ENCODE data around the gene NUDCD3.

NUDCD3 gene

GRCh38 chr7:44416941-44417340 is 73.5 kb downstream of the NUDCD3 start:
- no peak overlapping the region for H3K9ac ChIP-seq (ENCODE audit: insufficient read length)
- no peak overlapping the region for H3K27ac ChIP-seq
- no peak for DNase-seq (ENCODE audit: low read depth, low spot score)
- H3K36me3 ChIP-seq (ENCODE audit: insufficient read depth, low read length) = peaks cover 9% of the 10 kb centered on the region
- H3K9me3 ChIP-seq (ENCODE audit: low read depth, low read length) = no peaks in the 10 kb centered on the region
- no peak overlapping the region for H3K4me3 ChIP-seq
- TF ChIP-seq EZH2 (IDR thresholded peaks at IDR 0.05) = no peak
- no peak for TF ChIP-seq POLR2AphosphoS5 (IDR thresholded peaks at IDR 0.05; ENCODE audit: borderline replicate concordance, low read depth, low read length)
- no peak for TF ChIP-seq FOXP2 (optimal IDR thresholded peaks at IDR 0.05; ENCODE audit: control extremely low read depth, extremely low read length, insufficient read depth)

GRCh38 chr7:44415510-44415909 is 74.9 kb downstream of the NUDCD3 start:
- Histone ChIP-seq H3K9ac (ENCODE audit: insufficient read length) (no peak overlapping the region), H3K4me3 (no peak overlapping the region), H3K9me3 (ENCODE audit: low read depth, low read length) (no peaks in the 10 kb centered on the region), H3K27ac (no peak overlapping the region), H3K36me3 (ENCODE audit: insufficient read depth, low read length) (peaks cover 23% of the 10 kb centered on the region)
- TF ChIP-seq POLR2AphosphoS5 (IDR thresholded peaks at IDR 0.05; ENCODE audit: borderline replicate concordance, low read depth, low read length) (no peak), FOXP2 (optimal IDR thresholded peaks at IDR 0.05; ENCODE audit: control extremely low read depth, extremely low read length, insufficient read depth) (no peak), EZH2 (IDR thresholded peaks at IDR 0.05) (no peak)
- DNase-seq (ENCODE audit: low read depth, low spot score) = no peak

- Histone ChIP-seq H3K4me3 (no peak overlapping the region), H3K36me3 (ENCODE audit: insufficient read depth, low read length) (peaks cover 25% of the 10 kb centered on the region), H3K9ac (ENCODE audit: insufficient read length) (no peak overlapping the region), H3K9me3 (ENCODE audit: low read depth, low read length) (no peaks in the 10 kb centered on the region), H3K27ac (no peak overlapping the region)
- no peak for DNase-seq (ENCODE audit: low read depth, low spot score)
- no peak for TF ChIP-seq FOXP2 (optimal IDR thresholded peaks at IDR 0.05; ENCODE audit: control extremely low read depth, extremely low read length, insufficient read depth)
- TF ChIP-seq EZH2 (IDR thresholded peaks at IDR 0.05) = no peak
- TF ChIP-seq POLR2AphosphoS5 (IDR thresholded peaks at IDR 0.05; ENCODE audit: borderline replicate concordance, low read depth, low read length) = no peak
Measured at GRCh38 chr7:44415047-44415446, 75.4 kb downstream of the NUDCD3 start.

- no peak overlapping the region for H3K4me3 ChIP-seq
- H3K9ac ChIP-seq (ENCODE audit: insufficient read length) = no peak overlapping the region
- H3K36me3 ChIP-seq (ENCODE audit: insufficient read depth, low read length) = peaks cover 20% of the 10 kb centered on the region
- H3K9me3 ChIP-seq (ENCODE audit: low read depth, low read length) = no peaks in the 10 kb centered on the region
- no peak overlapping the region for H3K27ac ChIP-seq
- no peak for DNase-seq (ENCODE audit: low read depth, low spot score)
- TF ChIP-seq FOXP2 (optimal IDR thresholded peaks at IDR 0.05; ENCODE audit: control extremely low read depth, extremely low read length, insufficient read depth) (no peak), EZH2 (IDR thresholded peaks at IDR 0.05) (no peak), POLR2AphosphoS5 (IDR thresholded peaks at IDR 0.05; ENCODE audit: borderline replicate concordance, low read depth, low read length) (no peak)
Measured at GRCh38 chr7:44411306-44411705, 79.2 kb downstream of the NUDCD3 start.

GRCh38 chr7:44408596-44408995 is 81.9 kb downstream of the NUDCD3 start:
- peak overlapping the region; percentile 2; the same call in 1 of the 2 replicates for H3K4me3 ChIP-seq
- H3K9ac ChIP-seq (ENCODE audit: insufficient read length) = no peak overlapping the region
- peaks cover 30% of the 10 kb centered on the region for H3K36me3 ChIP-seq (ENCODE audit: insufficient read depth, low read length)
- no peaks in the 10 kb centered on the region for H3K9me3 ChIP-seq (ENCODE audit: low read depth, low read length)
- no peak for TF ChIP-seq FOXP2 (optimal IDR thresholded peaks at IDR 0.05; ENCODE audit: control extremely low read depth, extremely low read length, insufficient read depth)
- peak overlapping the region; percentile 49; the same call in 1 of the 2 replicates for H3K27ac ChIP-seq
- DNase-seq (ENCODE audit: low read depth, low spot score) = no peak

- TF ChIP-seq POLR2AphosphoS5 (IDR thresholded peaks at IDR 0.05; ENCODE audit: borderline replicate concordance, low read depth, low read length) = no peak
- no peak for TF ChIP-seq EZH2 (IDR thresholded peaks at IDR 0.05)
- no peak for TF ChIP-seq FOXP2 (optimal IDR thresholded peaks at IDR 0.05; ENCODE audit: control extremely low read depth, extremely low read length, insufficient read depth)
- Histone ChIP-seq H3K27ac (no peak overlapping the region), H3K9ac (ENCODE audit: insufficient read length) (no peak overlapping the region), H3K36me3 (ENCODE audit: insufficient read depth, low read length) (peaks cover 23% of the 10 kb centered on the region; the same call in 1 of the 2 replicates), H3K4me3 (no peak overlapping the region), H3K9me3 (ENCODE audit: low read depth, low read length) (no peaks in the 10 kb centered on the region)
- DNase-seq (ENCODE audit: low read depth, low spot score) = no peak
Measured at GRCh38 chr7:44403775-44404174, 86.7 kb downstream of the NUDCD3 start.

- H3K4me3 ChIP-seq = no peak overlapping the region
- no peak for DNase-seq (ENCODE audit: low read depth, low spot score)
- H3K27ac ChIP-seq = no peak overlapping the region
- H3K9ac ChIP-seq (ENCODE audit: insufficient read length) = no peak overlapping the region
- TF ChIP-seq POLR2AphosphoS5 (IDR thresholded peaks at IDR 0.05; ENCODE audit: borderline replicate concordance, low read depth, low read length) = no peak
- TF ChIP-seq EZH2 (IDR thresholded peaks at IDR 0.05) = no peak
- TF ChIP-seq FOXP2 (optimal IDR thresholded peaks at IDR 0.05; ENCODE audit: control extremely low read depth, extremely low read length, insufficient read depth) = no peak
- no peaks in the 10 kb centered on the region for H3K9me3 ChIP-seq (ENCODE audit: low read depth, low read length)
- peaks cover 23% of the 10 kb centered on the region; the same call in 1 of the 2 replicates for H3K36me3 ChIP-seq (ENCODE audit: insufficient read depth, low read length)
Measured at GRCh38 chr7:44403176-44403759, 87.2 kb downstream of the NUDCD3 start.

GRCh38 chr7:44402401-44403060 is 87.9 kb downstream of the NUDCD3 start:
- no peak for TF ChIP-seq POLR2AphosphoS5 (IDR thresholded peaks at IDR 0.05; ENCODE audit: borderline replicate concordance, low read depth, low read length)
- TF ChIP-seq EZH2 (IDR thresholded peaks at IDR 0.05) = no peak
- TF ChIP-seq FOXP2 (optimal IDR thresholded peaks at IDR 0.05; ENCODE audit: control extremely low read depth, extremely low read length, insufficient read depth) = no peak
- Histone ChIP-seq H3K4me3 (no peak overlapping the region), H3K9ac (ENCODE audit: insufficient read length) (no peak overlapping the region), H3K36me3 (ENCODE audit: insufficient read depth, low read length) (peaks cover 23% of the 10 kb centered on the region; the same call in 1 of the 2 replicates), H3K27ac (no peak overlapping the region), H3K9me3 (ENCODE audit: low read depth, low read length) (no peaks in the 10 kb centered on the region)
- DNase-seq (ENCODE audit: low read depth, low spot score) = no peak
